ENCODE results near the gene HDDC3. TPM values are rescaled to one million over a fixed set of nuclear protein-coding genes. Genes with fewer than 3 reads are reported as not detected.

Gene HDDC3
- total RNA-seq, 5 donors from 2014 or later (not counting 1 experiment from before 2014, with no cell fraction given) = 14.4 to 28.6 (median 26.2) TPM

Other genes starting within 250 kb of the HDDC3 start
- gene BLM, start 215.2 kb downstream of the HDDC3 start, total RNA-seq = 1 to 10 TPM; 4.9 to 9.4 (median 6.2) TPM
- 10 to 100 TPM; 52.8 to 74.0 (median 61.4) TPM for gene FURIN, start 64.0 kb downstream of the HDDC3 start, total RNA-seq
- 1 to 10 TPM; 3.2 to 5.2 (median 4.3) TPM for gene FES, start 48.0 kb downstream of the HDDC3 start, total RNA-seq
- gene MAN2A2, start 29.2 kb downstream of the HDDC3 start, total RNA-seq = 100 to 1,000 TPM; 119 to 158 (median 142) TPM
- gene UNC45A, start 2.7 kb upstream of the HDDC3 start, total RNA-seq = 10 to 100 TPM; 39.4 to 80.3 (median 72.2) TPM
- 10 to 100 TPM in 3 of 5 donors, 1 to 10 TPM in 2; 5.7 to 21.2 (median 15.8) TPM for gene RCCD1, start 22.3 kb upstream of the HDDC3 start, total RNA-seq
- gene PRC1, start 62.0 kb upstream of the HDDC3 start, total RNA-seq = 10 to 100 TPM in 2 of 5 donors, 1 to 10 TPM in 3; 4.7 to 25.9 (median 6.8) TPM
- 10 to 100 TPM; 19.3 to 29.8 (median 26.0) TPM for gene VPS33B, start 90.0 kb upstream of the HDDC3 start, total RNA-seq
- gene SV2B, start 167.7 kb upstream of the HDDC3 start, total RNA-seq = under 1 TPM in 3 of 5 donors, not detected in 2; 0.03 to 0.13 (median 0.09) TPM

All from T-cell (primary cell).